Measurements from ENCODE around the gene MRPS15. TPM values are rescaled to one million over a fixed set of nuclear protein-coding genes. Genes with fewer than 3 reads are reported as not detected.
"Not testable (repeated sequence)": the region's sequence is repeated elsewhere in the genome, so short reads cannot be mapped to it uniquely, and the experiment has no call there.

The MRPS15 gene
- total and polyA plus RNA-seq, 8 donors = 48.9 to 84.2 (median 57.5) TPM

- Histone ChIP-seq H3K36me3 (peaks cover 0 to 60% of the 10 kb centered on the region in 2 donors), H3K27ac (peak overlapping the region in 1 of 2 donors; percentile 53), H3K4me3 (peak overlapping the region in 1 of 2 donors; percentile 59), H3K9me3 (no peaks in the 10 kb centered on the region), H3K4me1 (peaks cover 0 to 94% of the 10 kb centered on the region in 2 donors), H3K27me3 (no peaks in the 10 kb centered on the region)
- DNase-seq (no peak), ATAC-seq (no peak)
- TF ChIP-seq CTCF (IDR thresholded peaks at IDR 0.05) = no peak
- intact Hi-C loops (cut with DNase I) = no loop called here
Observed at GRCh38 chr1:36479505-36480051, 15.4 kb upstream of the MRPS15 start.

GRCh38 chr1:36477615-36478014 lies 13.4 kb upstream of the MRPS15 start:
- ATAC-seq; H3K27ac ChIP-seq; H3K9me3 ChIP-seq; intact Hi-C loops (cut with DNase I); H3K4me3 ChIP-seq; H3K27me3 ChIP-seq; DNase-seq: not testable (repeated sequence)
- peaks cover 0 to 80% of the 10 kb centered on the region in 2 donors for H3K36me3 ChIP-seq
- H3K4me1 ChIP-seq = peaks cover 0 to 79% of the 10 kb centered on the region in 2 donors

- DNase-seq (no peak), ATAC-seq (peak; percentile 6)
- peaks cover 0 to 86% of the 10 kb centered on the region in 2 donors for H3K36me3 ChIP-seq
- no peaks in the 10 kb centered on the region for H3K27me3 ChIP-seq
- peaks cover 0 to 74% of the 10 kb centered on the region in 2 donors for H3K4me1 ChIP-seq
- TF ChIP-seq CTCF (IDR thresholded peaks at IDR 0.05) = no peak
- intact Hi-C loops (cut with DNase I) = no loop called here
- H3K9me3 ChIP-seq = no peaks in the 10 kb centered on the region
- no peak overlapping the region for H3K27ac ChIP-seq
- H3K4me3 ChIP-seq = no peak overlapping the region
Observed at GRCh38 chr1:36476945-36477344, 12.8 kb upstream of the MRPS15 start.

- DNase-seq (no peak), ATAC-seq (peak; percentile 67)
- H3K27ac ChIP-seq = no peak overlapping the region
- peaks cover 0 to 93% of the 10 kb centered on the region in 2 donors for H3K36me3 ChIP-seq
- no peaks in the 10 kb centered on the region for H3K9me3 ChIP-seq
- no peak for TF ChIP-seq CTCF (IDR thresholded peaks at IDR 0.05)
- no peak overlapping the region for H3K4me3 ChIP-seq
- H3K27me3 ChIP-seq = no peaks in the 10 kb centered on the region
- intact Hi-C loops (cut with DNase I) = no loop called here
- H3K4me1 ChIP-seq = peaks cover 0 to 67% of the 10 kb centered on the region in 2 donors
Observed at GRCh38 chr1:36475910-36476604, 11.9 kb upstream of the MRPS15 start.

GRCh38 chr1:36475341-36475740 lies 11.2 kb upstream of the MRPS15 start:
- peaks cover 0 to 60% of the 10 kb centered on the region in 2 donors for H3K4me1 ChIP-seq
- H3K27ac ChIP-seq = peak overlapping the region in 1 of 2 donors; percentile 18
- TF ChIP-seq CTCF (IDR thresholded peaks at IDR 0.05) = no peak
- no peak overlapping the region for H3K4me3 ChIP-seq
- H3K27me3 ChIP-seq = no peaks in the 10 kb centered on the region
- intact Hi-C loops (cut with DNase I) = no loop called here
- H3K9me3 ChIP-seq = no peaks in the 10 kb centered on the region
- peaks cover 0 to 97% of the 10 kb centered on the region in 2 donors for H3K36me3 ChIP-seq
- DNase-seq (no peak), ATAC-seq (no peak)

All from left lung (tissue), 10 donors.